HUES48 (cell line): Measurements from ENCODE around the gene TEX2.
A peak's percentile ranks its signal among the peaks of the same experiment; 100 is the strongest.

ENCODE experiments used
- H3K27ac ChIP-seq: one replicate; pipeline ENCODE4 v1.7.0; 2013; ENCODE audit warnings: low read depth, low read length, inconsistent platforms
- H3K27me3 ChIP-seq: 2 replicates; pipeline ENCODE4 v1.6.1; 2013; ENCODE audit warnings: mild to moderate bottlenecking, low read length; ENCODE audit not compliant: control insufficient read depth, insufficient read depth
- H3K36me3 ChIP-seq: 2 replicates; pipeline ENCODE4 v1.6.1; 2013; ENCODE audit warnings: low read length; ENCODE audit not compliant: control insufficient read depth, insufficient read depth
- H3K4me1 ChIP-seq: 2 replicates; pipeline ENCODE4 v1.6.1; 2013; ENCODE audit warnings: mild to moderate bottlenecking, low read length; ENCODE audit not compliant: control insufficient read depth, insufficient read depth
- H3K4me3 ChIP-seq: 2 replicates; pipeline ENCODE4 v1.5.1; 2013; ENCODE audit warnings: mild to moderate bottlenecking, low read depth, low read length
- H3K9ac ChIP-seq: 2 replicates; pipeline ENCODE4 v1.6.1; 2013; ENCODE audit warnings: mild to moderate bottlenecking, low read depth, low read length, moderate library complexity
- H3K9me3 ChIP-seq: 2 replicates; pipeline ENCODE4 v1.6.1; 2013; ENCODE audit warnings: low read length; ENCODE audit not compliant: control insufficient read depth, insufficient read depth

The TEX2 gene

GRCh38 chr17:64155751-64156544 lies 107.1 kb downstream of the TEX2 start:
- no peak overlapping the region for H3K9ac ChIP-seq
- H3K9me3 ChIP-seq = no peaks in the 10 kb centered on the region
- peaks cover 14% of the 10 kb centered on the region for H3K36me3 ChIP-seq
- no peaks in the 10 kb centered on the region for H3K27me3 ChIP-seq
- H3K4me3 ChIP-seq = no peak overlapping the region
- H3K4me1 ChIP-seq = peaks cover 4% of the 10 kb centered on the region; the same call in 1 of the 2 replicates
- H3K27ac ChIP-seq = no peak overlapping the region

GRCh38 chr17:64155129-64155528 lies 107.9 kb downstream of the TEX2 start:
- no peak overlapping the region for H3K9ac ChIP-seq
- H3K4me1 ChIP-seq = peaks cover 4% of the 10 kb centered on the region; the same call in 1 of the 2 replicates
- H3K27ac ChIP-seq = no peak overlapping the region
- no peaks in the 10 kb centered on the region for H3K9me3 ChIP-seq
- H3K4me3 ChIP-seq = no peak overlapping the region
- H3K36me3 ChIP-seq = peaks cover 22% of the 10 kb centered on the region
- no peaks in the 10 kb centered on the region for H3K27me3 ChIP-seq

- Histone ChIP-seq H3K27me3 (no peaks in the 10 kb centered on the region), H3K4me1 (peaks cover 4% of the 10 kb centered on the region; the same call in 1 of the 2 replicates), H3K9ac (no peak overlapping the region), H3K4me3 (no peak overlapping the region), H3K36me3 (peaks cover 25% of the 10 kb centered on the region), H3K27ac (no peak overlapping the region), H3K9me3 (no peaks in the 10 kb centered on the region)
Observed at GRCh38 chr17:64154717-64155116, 108.3 kb downstream of the TEX2 start.

GRCh38 chr17:64154313-64154695 lies 108.8 kb downstream of the TEX2 start:
- H3K9me3 ChIP-seq = no peaks in the 10 kb centered on the region
- no peak overlapping the region for H3K4me3 ChIP-seq
- no peaks in the 10 kb centered on the region for H3K27me3 ChIP-seq
- H3K4me1 ChIP-seq = no peaks in the 10 kb centered on the region
- H3K9ac ChIP-seq = no peak overlapping the region
- peaks cover 25% of the 10 kb centered on the region for H3K36me3 ChIP-seq
- H3K27ac ChIP-seq = no peak overlapping the region

GRCh38 chr17:64153565-64154312 lies 109.3 kb downstream of the TEX2 start:
- Histone ChIP-seq H3K36me3 (peaks cover 25% of the 10 kb centered on the region), H3K9me3 (no peaks in the 10 kb centered on the region), H3K4me1 (no peaks in the 10 kb centered on the region), H3K9ac (no peak overlapping the region), H3K27ac (no peak overlapping the region), H3K27me3 (no peaks in the 10 kb centered on the region), H3K4me3 (no peak overlapping the region)

GRCh38 chr17:64152428-64153125 lies 110.5 kb downstream of the TEX2 start:
- H3K9ac ChIP-seq = no peak overlapping the region
- no peaks in the 10 kb centered on the region for H3K9me3 ChIP-seq
- peaks cover 25% of the 10 kb centered on the region for H3K36me3 ChIP-seq
- no peaks in the 10 kb centered on the region for H3K27me3 ChIP-seq
- H3K4me3 ChIP-seq = no peak overlapping the region
- 0 out of 2 replicates have a peak, but pooled peaks cover 3% of the 10 kb centered on the region for H3K4me1 ChIP-seq
- H3K27ac ChIP-seq = no peak overlapping the region

- Histone ChIP-seq H3K9ac (no peak overlapping the region), H3K4me1 (peaks cover 13% of the 10 kb centered on the region), H3K36me3 (peaks cover 35% of the 10 kb centered on the region), H3K27ac (no peak overlapping the region), H3K9me3 (no peaks in the 10 kb centered on the region), H3K27me3 (no peaks in the 10 kb centered on the region), H3K4me3 (no peak overlapping the region)
Observed at GRCh38 chr17:64151016-64151368, 112.1 kb downstream of the TEX2 start.

GRCh38 chr17:64150237-64151015 lies 112.6 kb downstream of the TEX2 start:
- Histone ChIP-seq H3K27me3 (no peaks in the 10 kb centered on the region), H3K9ac (no peak overlapping the region), H3K27ac (no peak overlapping the region), H3K9me3 (no peaks in the 10 kb centered on the region), H3K4me3 (no peak overlapping the region), H3K36me3 (peaks cover 35% of the 10 kb centered on the region), H3K4me1 (peaks cover 13% of the 10 kb centered on the region)

GRCh38 chr17:64149196-64149595 lies 113.9 kb downstream of the TEX2 start:
- no peak overlapping the region for H3K9ac ChIP-seq
- H3K36me3 ChIP-seq = peaks cover 35% of the 10 kb centered on the region
- H3K27me3 ChIP-seq = no peaks in the 10 kb centered on the region
- H3K4me1 ChIP-seq = peaks cover 13% of the 10 kb centered on the region
- H3K27ac ChIP-seq = no peak overlapping the region
- H3K4me3 ChIP-seq = no peak overlapping the region
- no peaks in the 10 kb centered on the region for H3K9me3 ChIP-seq

- Histone ChIP-seq H3K9ac (no peak overlapping the region), H3K27ac (peak overlapping the region; percentile 99)
Observed at GRCh38 chr17:64148699-64149098, 114.4 kb downstream of the TEX2 start.

More at GRCh38 chr17:64148699-64149098, 114.4 kb downstream of the TEX2 start:
- peaks cover 13% of the 10 kb centered on the region for H3K4me1 ChIP-seq
- no peaks in the 10 kb centered on the region for H3K27me3 ChIP-seq
- H3K36me3 ChIP-seq = peaks cover 35% of the 10 kb centered on the region
- H3K4me3 ChIP-seq = no peak overlapping the region
- no peaks in the 10 kb centered on the region for H3K9me3 ChIP-seq
